Activated naive CD8-positive, alpha-beta T cell treated with anti-CD3 and anti-CD28 coated beads, Interleukin-2, amount 10 ng/mL, durations not matched to agents 7 days and 5 days (primary cell): ENCODE data around the gene LSP1. TPM values are rescaled to one million over a fixed set of nuclear protein-coding genes. Genes with fewer than 3 reads are reported as not detected.

Source experiments
- ATAC-seq: fragments of 150-1000 bp; cut with Tn5 transposase; one replicate; pipeline ENCODE4 v1.10.0; 2021; ENCODE audit warnings: low read depth, moderate library complexity
- POLR2A ChIA-PET: fragments of 350-600 bp; sonication (Branson Sonifier 250); formaldehyde crosslinking; loops from one replicate; lab custom pipeline; 2021; ENCODE audit warnings: antibody characterized with exemption; lab: Charles Lee
- DNase-seq: peaks from one replicate; pipeline ENCODE4 v3.0.0; 2021
- H3K27ac Mint-ChIP-seq: one replicate; pipeline ENCODE4 v1.8.0; 2022; ENCODE audit warnings: mild to moderate bottlenecking, mixed read lengths
- H3K27me3 Mint-ChIP-seq: one replicate; pipeline ENCODE4 v1.8.0; 2022; ENCODE audit warnings: mild to moderate bottlenecking, moderate library complexity, mixed read lengths
- H3K36me3 Mint-ChIP-seq: one replicate; pipeline ENCODE4 v1.8.0; 2021; ENCODE audit warnings: mild to moderate bottlenecking, mixed read lengths
- H3K4me1 Mint-ChIP-seq: one replicate; pipeline ENCODE4 v1.8.0; 2021; ENCODE audit warnings: mixed read lengths
- H3K4me3 Mint-ChIP-seq: one replicate; pipeline ENCODE4 v1.8.0; 2022; ENCODE audit warnings: mild to moderate bottlenecking, moderate library complexity, mixed read lengths
- H3K9me3 Mint-ChIP-seq: one replicate; pipeline ENCODE4 v1.8.0; 2021; ENCODE audit warnings: mixed read lengths
- total RNA-seq, 2 experiments: library from RNA; stranded (reverse); gene quantifications; one replicate each; pipeline ENCODE4 v1.2.3, GENCODE V29; 2021

Gene LSP1
- total RNA-seq, 2 experiments from 2014 or later: 438 to 453 TPM

DNA sequence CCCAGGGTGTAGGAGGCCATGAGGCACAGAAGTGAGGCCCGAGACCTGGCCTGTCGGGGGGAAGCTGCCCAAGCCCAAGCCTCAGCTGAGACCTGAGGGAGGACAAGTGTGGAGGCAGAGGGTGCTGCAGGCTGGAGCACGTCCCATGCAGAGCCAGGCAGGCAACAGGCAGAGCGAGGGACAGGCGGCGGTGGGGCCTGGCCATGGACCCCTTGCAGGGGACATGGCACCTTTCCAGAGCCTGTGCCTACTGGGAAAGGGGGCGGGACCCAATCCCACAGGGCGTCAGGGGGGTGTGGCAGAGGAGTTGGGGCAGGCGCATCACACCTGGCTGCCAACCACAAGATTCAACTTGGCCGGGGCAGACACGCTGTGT, 9.8 kb upstream of the LSP1 start:
- no peaks in the 10 kb centered on the region for H3K9me3 Mint-ChIP-seq
- POLR2A ChIA-PET: interaction anchor here (2.5 kb wide), 1 partner anchor 10 kb away, joined by 19 read pairs; the partner anchor contains the start of gene LSP1
- peaks cover 39% of the 10 kb centered on the region for H3K4me1 Mint-ChIP-seq
- H3K4me3 Mint-ChIP-seq: peak overlapping the region; percentile 77
- peaks cover 12% of the 10 kb centered on the region for H3K27me3 Mint-ChIP-seq
- no peak for DNase-seq
- H3K27ac Mint-ChIP-seq: peak overlapping the region; percentile 89
- H3K36me3 Mint-ChIP-seq: no peaks in the 10 kb centered on the region
- ATAC-seq: no peak

DNA sequence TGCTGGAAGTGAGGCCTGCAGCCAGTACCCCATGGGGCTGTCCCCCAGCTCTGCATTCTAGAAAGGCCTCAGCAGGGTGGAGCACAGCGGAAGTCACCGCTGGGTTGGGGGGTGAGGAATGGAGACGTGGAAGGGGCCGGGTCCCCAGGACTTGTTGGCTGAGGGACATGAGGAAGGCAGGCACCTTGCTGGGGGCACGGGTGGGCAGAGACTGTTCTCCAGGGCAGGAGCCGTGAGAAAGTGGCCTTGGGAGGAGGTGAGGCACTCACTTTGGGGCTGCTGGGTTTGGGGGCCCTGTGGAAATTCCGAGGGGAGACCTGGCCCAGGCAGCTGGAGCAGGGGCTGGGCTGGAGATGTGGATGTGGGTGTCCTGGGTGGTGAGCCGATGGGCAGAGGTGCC, 9.1 kb upstream of the LSP1 start:
- H3K27me3 Mint-ChIP-seq: peaks cover 19% of the 10 kb centered on the region
- no peak for DNase-seq
- H3K27ac Mint-ChIP-seq: peak overlapping the region; percentile 89
- peak overlapping the region; percentile 77 for H3K4me3 Mint-ChIP-seq
- H3K4me1 Mint-ChIP-seq: peaks cover 41% of the 10 kb centered on the region
- H3K9me3 Mint-ChIP-seq: no peaks in the 10 kb centered on the region
- POLR2A ChIA-PET: interaction anchor here (2.5 kb wide), 1 partner anchor 9 kb away, joined by 19 read pairs; the partner anchor contains the start of gene LSP1
- ATAC-seq: no peak
- no peaks in the 10 kb centered on the region for H3K36me3 Mint-ChIP-seq

DNA sequence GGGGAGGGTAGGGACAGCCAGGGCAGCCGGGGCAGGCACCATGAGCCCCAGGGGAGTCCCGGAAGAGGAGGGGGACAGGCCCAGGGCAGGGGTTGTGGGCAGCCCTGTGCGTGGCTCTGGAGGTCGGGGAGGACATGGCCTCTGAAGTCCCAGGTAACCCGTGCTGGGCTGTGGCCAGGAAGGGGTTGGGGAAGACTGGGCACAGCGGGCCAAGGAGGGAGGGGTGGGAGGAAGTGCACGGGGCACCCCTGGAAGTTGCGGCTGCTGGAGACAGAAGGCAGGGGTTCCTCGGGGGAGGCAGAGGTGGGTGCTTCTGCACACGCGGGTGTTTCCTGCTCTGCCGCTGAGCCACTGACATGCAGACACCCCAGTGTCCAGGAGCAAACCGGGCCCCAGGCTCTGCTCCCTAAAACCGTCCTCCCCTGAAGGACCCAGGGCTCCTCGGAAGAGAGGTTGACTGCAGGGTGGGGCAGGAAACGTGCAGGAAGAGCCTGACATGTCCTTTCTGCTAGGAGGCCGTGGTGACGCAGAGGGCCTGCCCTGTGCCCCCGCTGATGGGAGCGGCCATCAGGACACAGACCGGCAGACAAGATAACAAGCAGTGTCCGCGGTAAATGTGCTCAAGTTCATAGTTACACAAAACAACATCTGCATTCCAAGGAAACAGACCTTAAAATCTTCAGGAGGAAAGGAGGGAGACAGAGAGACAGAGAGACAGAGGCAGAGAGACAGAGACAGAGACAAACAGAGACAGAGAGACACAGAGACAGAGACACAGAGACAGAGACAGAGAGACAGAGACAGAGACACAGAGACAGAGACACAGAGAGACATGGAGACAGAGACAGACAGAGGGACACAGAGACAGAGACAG, 8.4 kb upstream of the LSP1 start:
- H3K9me3 Mint-ChIP-seq: no peaks in the 10 kb centered on the region
- DNase-seq (peak; percentile 62), ATAC-seq (peak; percentile 57)
- peaks cover 47% of the 10 kb centered on the region for H3K4me1 Mint-ChIP-seq
- peaks cover 23% of the 10 kb centered on the region for H3K27me3 Mint-ChIP-seq
- peak overlapping the region; percentile 77 for H3K4me3 Mint-ChIP-seq
- peak overlapping the region; percentile 89 for H3K27ac Mint-ChIP-seq
- POLR2A ChIA-PET: no interaction called here
- H3K36me3 Mint-ChIP-seq: no peaks in the 10 kb centered on the region

DNA sequence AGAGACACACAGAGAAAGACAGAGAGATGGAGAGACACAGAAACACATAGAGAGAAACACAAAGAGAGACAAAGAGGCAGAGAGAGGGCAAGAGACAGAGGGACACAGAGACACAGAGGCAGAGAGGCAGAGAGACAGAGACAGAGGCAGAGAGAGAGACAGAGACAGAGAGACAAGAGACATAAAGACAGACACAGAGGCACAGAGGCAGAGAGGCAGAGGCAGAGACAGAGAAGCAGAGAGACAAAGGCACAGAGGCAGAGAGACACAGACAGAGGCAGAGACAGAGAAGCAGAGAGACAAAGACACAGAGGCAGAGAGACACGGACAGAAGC, 7.8 kb upstream of the LSP1 start:
- H3K9me3 Mint-ChIP-seq: no peaks in the 10 kb centered on the region
- H3K27ac Mint-ChIP-seq: peak overlapping the region; percentile 89
- H3K4me3 Mint-ChIP-seq: peak overlapping the region; percentile 77
- peaks cover 23% of the 10 kb centered on the region for H3K27me3 Mint-ChIP-seq
- H3K36me3 Mint-ChIP-seq: no peaks in the 10 kb centered on the region
- DNase-seq: no peak
- POLR2A ChIA-PET: no interaction called here
- H3K4me1 Mint-ChIP-seq: peaks cover 41% of the 10 kb centered on the region
- ATAC-seq: no peak

DNA sequence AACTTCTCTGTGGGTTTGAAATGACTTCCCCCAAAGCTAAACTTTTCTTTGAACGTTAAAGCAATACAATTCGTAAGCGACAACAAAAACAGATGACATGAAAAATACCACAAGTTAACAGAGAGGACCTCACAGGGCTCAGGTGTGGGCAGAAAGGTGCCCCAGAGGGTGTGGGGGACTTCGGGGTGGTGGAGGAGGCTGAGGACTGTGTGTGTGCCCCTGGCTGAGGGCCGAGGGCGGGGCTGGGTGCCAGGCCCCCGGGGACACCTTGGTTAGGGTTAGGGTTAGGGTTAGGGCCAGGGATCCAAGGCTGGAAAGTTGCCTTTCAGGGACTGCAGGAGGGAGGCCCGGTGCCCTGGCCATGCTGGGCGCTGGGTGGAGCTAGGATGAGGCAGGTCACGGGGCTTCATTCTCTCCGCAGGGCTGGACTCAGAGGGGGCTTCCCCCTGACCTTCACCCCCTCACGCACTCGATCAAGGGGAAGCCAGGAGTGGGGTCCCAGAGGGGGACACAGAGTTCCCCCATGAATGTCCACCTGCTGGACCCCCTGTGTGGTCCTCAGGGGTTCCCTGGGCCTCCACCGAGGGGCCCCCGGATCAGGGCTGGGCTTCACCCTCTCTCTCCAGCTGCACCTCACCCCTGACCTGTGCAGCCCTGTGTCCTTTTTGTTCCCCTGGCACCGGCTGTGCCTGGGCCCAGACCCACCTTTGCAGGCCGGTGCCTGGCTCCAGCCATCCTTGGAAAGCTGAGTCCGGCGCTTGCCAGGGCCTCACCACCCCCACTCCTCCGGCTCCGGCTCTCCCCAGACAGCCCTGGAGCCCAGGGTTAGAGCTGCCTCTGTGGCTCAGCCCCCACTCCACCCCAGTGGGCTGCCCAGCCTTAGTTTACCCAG, 7.1 kb upstream of the LSP1 start:
- Mint-ChIP-seq H3K4me1 (peaks cover 45% of the 10 kb centered on the region), H3K27me3 (peaks cover 23% of the 10 kb centered on the region), H3K36me3 (no peaks in the 10 kb centered on the region), H3K27ac (peak overlapping the region; percentile 89), H3K4me3 (peak overlapping the region; percentile 77), H3K9me3 (no peaks in the 10 kb centered on the region)
- POLR2A ChIA-PET: no interaction called here
- DNase-seq (no peak), ATAC-seq (peak; percentile 15)

DNA sequence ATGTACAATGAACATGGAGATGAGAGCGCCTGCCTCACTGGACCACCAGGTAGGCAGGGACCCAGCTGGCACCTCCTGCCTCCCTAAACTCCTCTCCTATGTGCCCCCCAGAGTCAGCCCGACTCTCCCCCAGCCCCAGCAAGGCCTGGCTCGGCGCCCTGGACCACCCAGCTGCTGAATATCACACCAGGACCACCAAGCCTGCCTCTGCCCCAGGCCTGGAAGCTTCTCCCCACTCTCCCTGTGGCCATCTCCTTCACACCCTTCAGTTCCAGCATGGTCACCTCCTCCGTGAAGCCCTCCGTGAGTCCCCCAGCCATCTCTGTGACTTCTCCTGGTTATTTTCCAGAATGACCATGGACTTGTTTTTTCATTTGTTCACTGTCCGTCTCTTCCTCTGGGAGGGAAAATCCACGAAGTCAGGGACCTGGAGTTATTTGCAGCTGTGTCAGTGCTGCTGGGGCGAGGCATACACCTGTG, 6.4 kb upstream of the LSP1 start:
- ATAC-seq (no peak), DNase-seq (no peak)
- H3K4me3 Mint-ChIP-seq: no peak overlapping the region
- H3K9me3 Mint-ChIP-seq: no peaks in the 10 kb centered on the region
- POLR2A ChIA-PET: no interaction called here
- H3K27ac Mint-ChIP-seq: peak overlapping the region; percentile 27
- no peaks in the 10 kb centered on the region for H3K36me3 Mint-ChIP-seq
- peaks cover 52% of the 10 kb centered on the region for H3K4me1 Mint-ChIP-seq
- peaks cover 23% of the 10 kb centered on the region for H3K27me3 Mint-ChIP-seq

DNA sequence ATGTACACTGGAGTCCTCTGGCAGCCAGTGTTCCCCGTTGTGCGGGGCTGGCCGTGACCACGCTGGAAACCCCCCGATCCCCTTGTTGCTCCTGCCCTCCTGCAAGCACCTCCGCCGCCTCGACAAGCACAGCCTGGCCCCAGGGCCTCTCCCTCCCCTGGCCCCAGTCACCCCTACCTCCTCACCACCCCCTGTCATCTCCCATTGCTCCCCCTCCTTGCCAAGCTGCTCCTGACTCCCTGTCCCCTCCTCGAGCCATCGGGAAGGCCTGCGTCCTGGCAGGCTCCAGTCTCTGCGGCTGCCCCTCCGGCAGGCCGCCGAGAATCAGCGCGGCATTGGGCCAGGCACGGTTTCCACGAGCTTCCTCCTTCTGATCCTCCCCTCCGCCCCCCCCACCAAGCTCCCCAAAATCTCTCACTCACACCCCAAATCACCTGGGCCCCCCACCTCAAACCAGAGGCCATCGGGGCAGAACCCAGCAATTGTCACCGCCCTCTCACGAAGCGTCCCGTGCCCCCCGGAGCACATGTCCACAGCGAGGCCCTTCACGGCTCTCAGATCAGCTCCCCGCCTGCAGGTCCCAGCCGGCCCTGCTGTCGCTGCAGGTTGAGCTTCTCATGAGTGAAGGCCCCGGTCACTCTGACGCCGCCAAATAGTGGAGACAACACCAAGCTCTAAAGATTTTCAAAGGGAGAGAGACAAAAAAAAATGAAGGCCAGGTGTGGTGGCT, 5.7 kb upstream of the LSP1 start:
- no peaks in the 10 kb centered on the region for H3K9me3 Mint-ChIP-seq
- POLR2A ChIA-PET: interaction anchor here (0.7 kb wide), 1 partner anchor 60 kb away, joined by 3 read pairs; no protein-coding TSS in a partner anchor
- H3K27ac Mint-ChIP-seq: peak overlapping the region; percentile 30
- no peak overlapping the region for H3K4me3 Mint-ChIP-seq
- H3K4me1 Mint-ChIP-seq: peaks cover 55% of the 10 kb centered on the region
- ATAC-seq (no peak), DNase-seq (no peak)
- H3K27me3 Mint-ChIP-seq: peaks cover 23% of the 10 kb centered on the region
- H3K36me3 Mint-ChIP-seq: no peaks in the 10 kb centered on the region

DNA sequence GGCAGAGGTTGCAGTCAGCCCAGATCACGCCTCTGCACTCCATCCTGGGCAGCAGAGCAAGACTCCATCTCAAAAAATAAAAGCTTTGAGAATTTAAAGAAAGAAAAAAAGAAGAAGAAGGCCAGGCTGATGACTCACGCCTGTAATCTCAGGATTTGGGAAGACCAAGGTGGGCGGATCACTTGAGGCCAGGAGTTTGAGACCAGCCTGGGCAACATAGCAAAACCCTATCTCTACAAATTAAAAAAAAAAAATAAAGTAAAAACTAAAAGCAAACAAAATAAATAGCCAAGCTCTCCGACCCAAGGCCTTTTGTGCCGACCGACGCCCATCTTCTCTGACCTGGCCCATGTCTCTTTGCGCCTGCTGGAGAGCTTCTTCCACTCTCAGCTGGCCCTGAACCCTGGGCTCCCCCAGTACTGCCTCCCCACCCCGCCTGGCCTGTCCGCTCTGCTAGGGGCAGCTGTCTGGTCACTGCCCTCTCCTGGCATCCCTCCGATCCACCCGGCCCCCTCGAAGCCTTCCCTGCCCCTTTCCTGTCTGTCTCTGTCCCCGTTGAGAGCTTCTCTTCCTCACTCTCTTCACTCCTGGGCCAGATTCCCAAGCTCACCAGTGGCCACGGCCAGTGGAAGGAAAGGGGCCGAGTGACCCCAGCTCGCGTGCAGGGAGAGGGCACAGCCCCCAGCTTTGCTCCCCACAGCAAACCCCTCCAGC, 4.8 kb upstream of the LSP1 start:
- ATAC-seq (no peak), DNase-seq (no peak)
- Mint-ChIP-seq H3K27ac (no peak overlapping the region), H3K4me3 (no peak overlapping the region), H3K4me1 (peaks cover 60% of the 10 kb centered on the region), H3K9me3 (no peaks in the 10 kb centered on the region), H3K27me3 (peaks cover 23% of the 10 kb centered on the region), H3K36me3 (peaks cover 2% of the 10 kb centered on the region)
- POLR2A ChIA-PET: interaction anchor here (0.7 kb wide), 1 partner anchor 59 kb away, joined by 3 read pairs; no protein-coding TSS in a partner anchor

DNA sequence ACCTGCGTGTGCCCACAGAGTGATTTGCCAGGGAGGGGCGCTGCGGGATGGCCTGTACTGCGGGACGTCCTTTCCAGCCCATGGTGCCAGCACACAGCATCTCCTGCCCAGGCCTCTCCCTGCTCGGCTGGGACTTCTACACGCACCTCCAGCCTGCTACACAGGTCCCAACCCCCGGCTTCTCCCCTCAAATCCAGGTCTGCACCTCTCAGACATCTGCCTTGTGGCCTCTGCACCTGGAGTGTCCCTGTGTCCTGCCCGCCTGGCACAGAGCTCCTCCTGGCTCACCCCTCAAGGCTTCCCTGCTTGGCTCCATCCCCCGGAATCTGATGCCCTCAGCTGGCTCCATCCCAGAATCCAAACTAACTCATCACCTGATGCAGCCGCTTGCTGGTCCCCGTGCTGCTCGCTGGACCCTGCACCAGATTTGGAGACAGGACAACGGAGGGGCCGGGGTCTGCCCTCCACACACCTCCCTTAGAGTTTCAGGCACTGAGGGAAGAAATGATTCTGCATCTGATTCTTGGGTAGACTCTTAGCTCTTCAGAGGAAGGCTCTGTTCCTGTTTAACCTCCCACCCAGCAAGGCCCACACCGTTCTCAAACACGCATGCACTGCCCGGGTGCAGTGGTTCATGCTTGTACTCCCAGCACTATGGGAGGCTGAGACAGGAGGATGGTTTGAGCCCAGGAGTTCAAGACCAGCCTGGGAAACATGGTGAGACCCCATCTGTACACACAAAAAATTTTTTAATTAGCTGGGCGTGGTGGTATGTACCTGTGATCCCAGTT, 4.0 kb upstream of the LSP1 start:
- H3K27me3 Mint-ChIP-seq: peaks cover 23% of the 10 kb centered on the region
- H3K4me3 Mint-ChIP-seq: no peak overlapping the region
- peak overlapping the region; percentile 39 for H3K27ac Mint-ChIP-seq
- no peak for DNase-seq
- H3K4me1 Mint-ChIP-seq: peaks cover 52% of the 10 kb centered on the region
- no peaks in the 10 kb centered on the region for H3K9me3 Mint-ChIP-seq
- peaks cover 8% of the 10 kb centered on the region for H3K36me3 Mint-ChIP-seq
- no peak for ATAC-seq
- POLR2A ChIA-PET: no interaction called here

DNA sequence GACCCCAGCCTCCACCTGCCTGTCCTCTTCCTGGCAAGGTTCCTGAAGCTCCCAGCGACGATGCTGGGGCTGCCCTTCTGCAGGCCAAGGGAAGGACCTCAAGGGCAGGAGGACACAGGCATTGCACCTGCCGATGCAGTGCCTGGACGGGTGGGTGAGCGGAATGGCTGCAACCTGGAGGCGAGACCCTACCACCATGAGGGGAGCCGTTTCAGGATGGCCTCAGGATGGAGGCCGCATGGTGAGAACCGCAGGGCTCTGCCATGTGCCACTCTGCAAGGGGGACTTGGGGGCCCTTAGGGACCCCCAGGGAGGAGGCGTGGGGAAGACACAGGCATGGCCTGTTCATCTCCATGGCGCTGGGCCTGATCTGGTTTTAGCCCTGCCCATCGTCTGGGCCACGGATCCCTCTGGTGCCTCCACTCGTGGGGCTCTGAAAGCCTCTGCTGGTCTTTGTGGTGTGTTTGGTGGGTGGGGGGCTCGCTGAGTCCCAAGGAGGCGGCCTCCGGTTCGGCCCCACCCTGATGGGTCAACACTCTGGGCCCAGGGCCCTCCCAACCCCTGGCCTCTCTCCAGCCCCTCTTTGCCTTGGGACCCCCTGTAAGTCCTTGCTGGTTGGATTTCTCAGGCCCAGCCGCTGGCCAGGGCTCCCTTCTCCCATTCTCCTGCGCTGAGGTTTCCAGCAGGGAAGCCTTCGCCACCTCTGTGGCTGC, 1.3 kb upstream of the LSP1 start:
- DNase-seq: no peak
- Mint-ChIP-seq H3K4me3 (peak overlapping the region; percentile 97), H3K27me3 (peaks cover 15% of the 10 kb centered on the region), H3K4me1 (peaks cover 35% of the 10 kb centered on the region), H3K27ac (peak overlapping the region; percentile 98), H3K9me3 (no peaks in the 10 kb centered on the region), H3K36me3 (peaks cover 10% of the 10 kb centered on the region)
- no peak for ATAC-seq
- POLR2A ChIA-PET: interaction anchor here (0.5 to 4.6 kb wide), 5 partner anchors 9 to 472 kb away, joined by 4 to 68 read pairs (median 15); partner anchors contain the start of genes PRR33 and TNNI2

DNA sequence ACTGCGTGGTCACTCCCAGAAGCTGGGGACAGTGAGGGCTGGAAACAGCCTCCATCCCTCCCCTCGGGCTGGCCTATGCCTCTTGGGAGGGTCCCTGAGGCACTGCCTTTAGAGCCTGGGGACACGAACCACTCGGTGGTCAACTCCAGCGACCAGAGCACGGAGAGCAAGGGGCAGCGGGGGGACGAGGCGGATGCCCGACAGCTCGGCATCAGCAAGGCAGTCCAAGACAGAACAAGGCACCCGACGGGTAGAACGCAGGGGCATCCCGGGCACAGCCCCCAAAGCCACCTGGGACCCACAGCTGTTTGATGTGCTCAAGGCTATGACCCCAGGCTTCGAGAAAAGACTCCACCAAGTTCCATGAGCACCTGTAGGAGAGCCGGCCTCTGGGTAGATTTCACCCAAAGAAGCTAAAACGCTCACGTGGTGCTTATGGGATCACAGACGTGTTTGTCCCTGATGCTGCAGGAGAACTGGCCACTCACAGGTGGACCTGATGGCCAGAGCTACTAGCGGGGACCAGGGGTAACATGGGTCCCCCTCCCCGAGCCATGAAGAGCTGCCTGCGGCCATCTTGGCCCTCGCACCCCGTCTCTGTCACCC, 510 bp upstream of the LSP1 start:
- DNase-seq (no peak), ATAC-seq (peak; percentile 1)
- H3K9me3 Mint-ChIP-seq: no peaks in the 10 kb centered on the region
- peaks cover 33% of the 10 kb centered on the region for H3K4me1 Mint-ChIP-seq
- H3K36me3 Mint-ChIP-seq: peaks cover 10% of the 10 kb centered on the region
- H3K27ac Mint-ChIP-seq: peak overlapping the region; percentile 98
- H3K27me3 Mint-ChIP-seq: peaks cover 14% of the 10 kb centered on the region
- POLR2A ChIA-PET: interaction anchor here (0.5 to 4.6 kb wide), 10 partner anchors 10 to 960 kb away, joined by 3 to 68 read pairs (median 8); partner anchors contain the start of genes MRPL23, PRR33 and TNNI2
- peak overlapping the region; percentile 97 for H3K4me3 Mint-ChIP-seq
